Measurements from ENCODE around the gene PLSCR3. TPM values are rescaled to one million over a fixed set of nuclear protein-coding genes. Genes with fewer than 3 reads are reported as not detected.

The PLSCR3 gene
- total RNA-seq, 1 donor from 2014 or later, result 9.0 TPM

- H3K36me3 ChIP-seq (ENCODE audit: control insufficient read depth, insufficient read depth, low read length), result peaks cover 32% of the 10 kb centered on the region
- no peak for TF ChIP-seq CTCF (IDR thresholded peaks at IDR 0.05; ENCODE audit: insufficient read depth, low read length, severe bottlenecking)
- no peak for DNase-seq (ENCODE audit: low read depth)
- FAIRE-seq, result no peak
- peak overlapping the region; percentile 82 for H3K4me3 ChIP-seq (ENCODE audit: low read depth, low read length)
- H3K27me3 ChIP-seq (ENCODE audit: control insufficient read depth, insufficient read depth, low read length), result no peaks in the 10 kb centered on the region
Measured at GRCh38 chr17:7392696-7393612, 1.4 kb downstream of the PLSCR3 start.

- no peaks in the 10 kb centered on the region for H3K27me3 ChIP-seq (ENCODE audit: control insufficient read depth, insufficient read depth, low read length)
- no peak for TF ChIP-seq CTCF (IDR thresholded peaks at IDR 0.05; ENCODE audit: insufficient read depth, low read length, severe bottlenecking)
- no peak overlapping the region for H3K4me3 ChIP-seq (ENCODE audit: low read depth, low read length)
- FAIRE-seq, result no peak
- H3K36me3 ChIP-seq (ENCODE audit: control insufficient read depth, insufficient read depth, low read length), result peaks cover 38% of the 10 kb centered on the region
- no peak for DNase-seq (ENCODE audit: low read depth)
Measured at GRCh38 chr17:7391307-7391706, 3.0 kb downstream of the PLSCR3 start.

- FAIRE-seq, result no peak
- TF ChIP-seq CTCF (IDR thresholded peaks at IDR 0.05; ENCODE audit: insufficient read depth, low read length, severe bottlenecking), result no peak
Measured at GRCh38 chr17:7389924-7390910, 4.1 kb downstream of the PLSCR3 start.

GRCh38 chr17:7388856-7389255 lies 5.5 kb downstream of the PLSCR3 start:
- Histone ChIP-seq H3K27me3 (ENCODE audit: control insufficient read depth, insufficient read depth, low read length) (no peaks in the 10 kb centered on the region), H3K4me3 (ENCODE audit: low read depth, low read length) (no peak overlapping the region), H3K36me3 (ENCODE audit: control insufficient read depth, insufficient read depth, low read length) (peaks cover 41% of the 10 kb centered on the region)
- DNase-seq (ENCODE audit: low read depth), result no peak
- TF ChIP-seq CTCF (IDR thresholded peaks at IDR 0.05; ENCODE audit: insufficient read depth, low read length, severe bottlenecking), result no peak
- FAIRE-seq, result peak; percentile 52

More at GRCh38 chr17:7389924-7390910, 4.1 kb downstream of the PLSCR3 start:
- no peak for DNase-seq (ENCODE audit: low read depth)
- Histone ChIP-seq H3K4me3 (ENCODE audit: low read depth, low read length) (no peak overlapping the region), H3K36me3 (ENCODE audit: control insufficient read depth, insufficient read depth, low read length) (peaks cover 38% of the 10 kb centered on the region), H3K27me3 (ENCODE audit: control insufficient read depth, insufficient read depth, low read length) (no peaks in the 10 kb centered on the region)

- no peak for TF ChIP-seq CTCF (IDR thresholded peaks at IDR 0.05; ENCODE audit: insufficient read depth, low read length, severe bottlenecking)
- H3K4me3 ChIP-seq (ENCODE audit: low read depth, low read length), result no peak overlapping the region
- H3K27me3 ChIP-seq (ENCODE audit: control insufficient read depth, insufficient read depth, low read length), result no peaks in the 10 kb centered on the region
- H3K36me3 ChIP-seq (ENCODE audit: control insufficient read depth, insufficient read depth, low read length), result peaks cover 29% of the 10 kb centered on the region
- FAIRE-seq (no peak), DNase-seq (ENCODE audit: low read depth) (no peak)
Measured at GRCh38 chr17:7384489-7385081, 9.7 kb downstream of the PLSCR3 start.
